Brain pericyte (primary cell): ENCODE results near the gene DNAI4.

Source experiments
- DNase-seq: peaks from one replicate; pipeline ENCODE4 v3.0.0-alpha.2; 2012; ENCODE audit warnings: low read depth, low spot score

DNAI4 gene

GRCh38 chr1:66764994-66765578, 159.6 kb downstream of the DNAI4 start:
- no peak for DNase-seq
